Breast epithelium (tissue), 4 donors: ENCODE results near the gene PROP1. TPM values are rescaled to one million over a fixed set of nuclear protein-coding genes. Genes with fewer than 3 reads are reported as not detected.
A peak's percentile ranks its signal among the peaks of the same experiment; 100 is the strongest.
"Not testable (repeated sequence)": the region's sequence is repeated elsewhere in the genome, so short reads cannot be mapped to it uniquely, and the experiment has no call there.

Experiments used
- DNase-seq, 2 donors: peaks; one replicate each; pipeline ENCODE4 v3.0.0-alpha.2; 2019; ENCODE audit warnings: low spot score in 2 of 2
- H3K27ac ChIP-seq, 2 donors: fragments of 200-600 bp; sonication (generic) in 1 of 2; one replicate each; pipeline ENCODE4 v1.5.1; 2016 to 2019; ENCODE audit warnings: mild to moderate bottlenecking in 1 of 2
- H3K27me3 ChIP-seq, 2 donors: fragments of 200-600 bp; sonication (generic) in 1 of 2; one replicate each; pipeline versions ENCODE4 v1.5.1 to v1.6.0; 2017 to 2019; ENCODE audit warnings: control low read depth in 1 of 2, mild to moderate bottlenecking in 1 of 2
- H3K36me3 ChIP-seq: fragments of 200-600 bp; one replicate; pipeline ENCODE4 v1.5.1; 2019
- H3K4me1 ChIP-seq, 2 donors: fragments of 200-600 bp; sonication (generic); one replicate each; pipeline ENCODE4 v1.5.1; 2016 to 2019; ENCODE audit warnings: control low read depth in 1 of 2
- H3K4me3 ChIP-seq, 3 donors: fragments of 200-600 bp; sonication (generic); 1 replicate in 2 of 3; 2 replicates in 1 of 3; pipeline ENCODE4 v1.5.1; 2016 to 2019; ENCODE audit warnings: mild to moderate bottlenecking in 3 of 3, moderate library complexity in 2 of 3
- H3K9me3 ChIP-seq, 2 donors: fragments of 200-600 bp; sonication (generic) in 1 of 2; one replicate each; pipeline ENCODE4 v1.5.1; 2016 to 2019; ENCODE audit warnings: control low read depth in 1 of 2
- CTCF ChIP-seq, 3 donors: fragments of 450-650 bp; IDR thresholded peaks; one replicate each; pipeline ENCODE4 v1.5.1; 2016 to 2017; ENCODE audit warnings: antibody characterized with exemption in 3 of 3, mild to moderate bottlenecking in 3 of 3, moderate library complexity in 3 of 3
- POLR2A ChIP-seq: fragments of 450-650 bp; IDR thresholded peaks from one replicate; pipeline ENCODE4 v1.6.1; 2016; ENCODE audit warnings: antibody characterized with exemption, mild to moderate bottlenecking, moderate library complexity
- POLR2AphosphoS5 ChIP-seq, 3 donors: sonication (generic); formaldehyde crosslinking; IDR thresholded peaks; one replicate each; pipeline ENCODE4 v1.6.1; 2017; ENCODE audit warnings: antibody characterized with exemption in 3 of 3
- intact Hi-C: fragments of 100-400 bp; cut with DNase I; formaldehyde crosslinking; loops from one replicate; pipeline ENCODE4 v1.15.1; 2023; ENCODE audit warnings: low total_unique reads
- total RNA-seq, 3 donors: library from RNA; depleted of rRNA; stranded (reverse); fragments of >200 nt; gene quantifications; one replicate each; pipeline ENCODE4 v1.1.0, GENCODE V29; 2016

Gene PROP1
- total RNA-seq, 3 donors from 2014 or later = not detected

- Histone ChIP-seq H3K4me1 (no peaks in the 10 kb centered on the region), H3K36me3 (no peaks in the 10 kb centered on the region), H3K27ac (no peak overlapping the region), H3K9me3 (no peaks in the 10 kb centered on the region), H3K27me3 (no peaks in the 10 kb centered on the region), H3K4me3 (no peak overlapping the region)
- DNase-seq = no peak
- no peak for TF ChIP-seq POLR2AphosphoS5 (IDR thresholded peaks at IDR 0.05)
- intact Hi-C loops = no loop called here
Observed at GRCh38 chr5:177959315-177959714, 36.7 kb downstream of the PROP1 start.

GRCh38 chr5:177958696-177959095 is 37.3 kb downstream of the PROP1 start:
- H3K4me3 ChIP-seq = no peak overlapping the region
- TF ChIP-seq POLR2A (no peak), POLR2AphosphoS5 (IDR thresholded peaks at IDR 0.05) (no peak), CTCF (IDR thresholded peaks at IDR 0.05) (no peak)
- no peaks in the 10 kb centered on the region for H3K4me1 ChIP-seq
- no peaks in the 10 kb centered on the region for H3K27me3 ChIP-seq
- H3K9me3 ChIP-seq = no peaks in the 10 kb centered on the region
- no peak for DNase-seq
- intact Hi-C loops = no loop called here
- H3K27ac ChIP-seq = no peak overlapping the region
- H3K36me3 ChIP-seq = no peaks in the 10 kb centered on the region

- Histone ChIP-seq H3K27me3 (no peaks in the 10 kb centered on the region), H3K9me3 (no peaks in the 10 kb centered on the region), H3K27ac (no peak overlapping the region), H3K36me3 (no peaks in the 10 kb centered on the region), H3K4me1 (no peaks in the 10 kb centered on the region), H3K4me3 (no peak overlapping the region)
- no peak for DNase-seq
- intact Hi-C loops = no loop called here
- no peak for TF ChIP-seq POLR2A
- TF ChIP-seq CTCF (IDR thresholded peaks at IDR 0.05) = no peak
- TF ChIP-seq POLR2AphosphoS5 (IDR thresholded peaks at IDR 0.05) = no peak
Observed at GRCh38 chr5:177957241-177957640, 38.8 kb downstream of the PROP1 start.

GRCh38 chr5:177953101-177953500 is 42.9 kb downstream of the PROP1 start:
- intact Hi-C loops, H3K36me3 ChIP-seq, H3K27me3 ChIP-seq, H3K4me1 ChIP-seq, H3K27ac ChIP-seq, H3K9me3 ChIP-seq, H3K4me3 ChIP-seq, DNase-seq: not testable (repeated sequence)

- H3K4me3 ChIP-seq, H3K36me3 ChIP-seq, H3K9me3 ChIP-seq, H3K27me3 ChIP-seq, intact Hi-C loops, H3K27ac ChIP-seq, H3K4me1 ChIP-seq, DNase-seq: not testable (repeated sequence)
Observed at GRCh38 chr5:177949656-177950055, 46.4 kb downstream of the PROP1 start.

GRCh38 chr5:177949065-177949464 is 47.0 kb downstream of the PROP1 start:
- H3K27ac ChIP-seq, H3K4me1 ChIP-seq, DNase-seq, H3K9me3 ChIP-seq, intact Hi-C loops, H3K4me3 ChIP-seq, H3K27me3 ChIP-seq, H3K36me3 ChIP-seq: not testable (repeated sequence)

GRCh38 chr5:177947912-177948311 is 48.1 kb downstream of the PROP1 start:
- H3K4me3 ChIP-seq = not testable (repeated sequence)

GRCh38 chr5:177945601-177946283 is 50.3 kb downstream of the PROP1 start:
- H3K36me3 ChIP-seq, intact Hi-C loops, DNase-seq, H3K4me1 ChIP-seq, H3K27ac ChIP-seq, H3K9me3 ChIP-seq, H3K27me3 ChIP-seq, H3K4me3 ChIP-seq: not testable (repeated sequence)

More at GRCh38 chr5:177947912-177948311, 48.1 kb downstream of the PROP1 start:
- H3K36me3 ChIP-seq, H3K9me3 ChIP-seq, H3K27me3 ChIP-seq, intact Hi-C loops, DNase-seq, H3K27ac ChIP-seq, H3K4me1 ChIP-seq: not testable (repeated sequence)

- H3K9me3 ChIP-seq, DNase-seq, H3K27ac ChIP-seq, H3K27me3 ChIP-seq, intact Hi-C loops, H3K4me3 ChIP-seq, H3K36me3 ChIP-seq, H3K4me1 ChIP-seq: not testable (repeated sequence)
Observed at GRCh38 chr5:177945145-177945544, 50.9 kb downstream of the PROP1 start.

- intact Hi-C loops, H3K27ac ChIP-seq, DNase-seq, H3K27me3 ChIP-seq, H3K36me3 ChIP-seq, H3K4me1 ChIP-seq, H3K9me3 ChIP-seq: not testable (repeated sequence)
- peak overlapping the region; percentile 33 to 62 (median 49) for H3K4me3 ChIP-seq
Observed at GRCh38 chr5:177943805-177944736, 52.0 kb downstream of the PROP1 start.

- intact Hi-C loops = not testable (repeated sequence)
Observed at GRCh38 chr5:177942896-177943295, 53.1 kb downstream of the PROP1 start.

More at GRCh38 chr5:177942896-177943295, 53.1 kb downstream of the PROP1 start:
- not testable (repeated sequence) for H3K9me3 ChIP-seq, H3K4me3 ChIP-seq, H3K36me3 ChIP-seq, H3K27me3 ChIP-seq, H3K27ac ChIP-seq, DNase-seq, H3K4me1 ChIP-seq
